Neuronal stem cell (in vitro differentiated cells): ENCODE measurements around the gene SDHB.

Experiments used
- DNase-seq: peaks from one replicate; pipeline ENCODE4 v3.0.0-alpha.2; 2013; ENCODE audit warnings: low spot score
- H2AFZ ChIP-seq: one replicate; pipeline ENCODE4 v1.6.1; 2013; ENCODE audit warnings: mild to moderate bottlenecking, low read length, inconsistent platforms
- H2AK5ac ChIP-seq: 2 replicates; pipeline ENCODE4 v1.6.1; 2013; ENCODE audit warnings: low read depth, mild to moderate bottlenecking, inconsistent platforms, low read length, moderate library complexity, mixed read lengths
- H2BK120ac ChIP-seq: 2 replicates; pipeline ENCODE4 v1.6.1; 2013; ENCODE audit warnings: low read depth, mild to moderate bottlenecking, inconsistent platforms, low read length, moderate library complexity, mixed read lengths
- H2BK12ac ChIP-seq: one replicate; pipeline ENCODE4 v1.6.1; 2013; ENCODE audit warnings: low read length, inconsistent platforms
- H2BK15ac ChIP-seq: 2 replicates; pipeline ENCODE4 v1.6.1; 2013; ENCODE audit warnings: mild to moderate bottlenecking, low read length, inconsistent platforms, mixed read lengths
- H2BK5ac ChIP-seq: one replicate; pipeline ENCODE4 v1.6.1; 2013; ENCODE audit warnings: inconsistent platforms, mild to moderate bottlenecking, low read length, moderate library complexity
- H3K14ac ChIP-seq: one replicate; pipeline ENCODE4 v1.6.1; 2013; ENCODE audit warnings: low read length, inconsistent platforms
- H3K18ac ChIP-seq: 2 replicates; pipeline ENCODE4 v1.6.1; 2013; ENCODE audit warnings: low read length, inconsistent platforms
- H3K23ac ChIP-seq: 2 replicates; pipeline ENCODE4 v1.6.1; 2013; ENCODE audit warnings: low read depth, mild to moderate bottlenecking, mixed read lengths, low read length, inconsistent platforms; ENCODE audit not compliant: poor library complexity
- H3K27ac ChIP-seq: replicated peaks from 3 replicates; pipeline ENCODE4 v1.5.1; 2013; ENCODE audit warnings: low read length, inconsistent platforms
- H3K27me3 ChIP-seq, 3 experiments: 2 replicates each; pipeline ENCODE4 v1.6.1; 2013; ENCODE audit warnings: low read length in 3 of 3, mild to moderate bottlenecking in 2 of 3, inconsistent platforms in 1 of 3, low read depth in 1 of 3, mixed read lengths in 1 of 3, moderate library complexity in 1 of 3; ENCODE audit not compliant: control insufficient read depth in 3 of 3, insufficient read depth in 3 of 3
- H3K36me3 ChIP-seq, 2 donors: replicated peaks in 1 of 2; 2 replicates each; pipeline ENCODE4 v1.6.1; 2013; ENCODE audit warnings: low read length in 2 of 2; ENCODE audit not compliant: control insufficient read depth in 2 of 2, insufficient read depth in 2 of 2
- H3K4ac ChIP-seq: 2 replicates; pipeline ENCODE4 v1.6.1; 2013; ENCODE audit warnings: inconsistent platforms, mild to moderate bottlenecking, low read length, moderate library complexity
- H3K4me1 ChIP-seq, 2 donors: 1 replicate in 1 of 2; 2 replicates in 1 of 2; pipeline ENCODE4 v1.6.1; 2013; ENCODE audit warnings: low read length in 2 of 2, low read depth in 1 of 2; ENCODE audit not compliant: control insufficient read depth in 2 of 2, insufficient read depth in 1 of 2
- H3K4me2 ChIP-seq: one replicate; pipeline ENCODE4 v1.6.1; 2013; ENCODE audit warnings: mild to moderate bottlenecking, low read length, inconsistent platforms; ENCODE audit not compliant: insufficient read depth, poor library complexity, severe bottlenecking
- H3K4me3 ChIP-seq, 2 donors: 2 replicates each; pipeline ENCODE4 v1.5.1; 2013; ENCODE audit warnings: low read length in 2 of 2, mild to moderate bottlenecking in 2 of 2, inconsistent platforms in 1 of 2, moderate library complexity in 1 of 2
- H3K79me1 ChIP-seq: one replicate; pipeline ENCODE4 v1.6.1; 2013; ENCODE audit warnings: low read depth, mild to moderate bottlenecking, inconsistent platforms, low read length, moderate library complexity
- H3K9ac ChIP-seq: one replicate; pipeline ENCODE4 v1.6.1; 2013; ENCODE audit warnings: mild to moderate bottlenecking, low read depth, low read length, inconsistent platforms; ENCODE audit not compliant: poor library complexity
- H3K9me3 ChIP-seq, 2 donors: replicated peaks in 1 of 2; 2 replicates each; pipeline versions ENCODE3 to v1.6.1; 2013; ENCODE audit warnings: low read length in 2 of 2, mild to moderate bottlenecking in 2 of 2, inconsistent platforms in 1 of 2, low read depth in 1 of 2, mixed read lengths in 1 of 2, moderate library complexity in 1 of 2; ENCODE audit not compliant: control insufficient read depth in 2 of 2, insufficient read depth in 1 of 2
- H4K8ac ChIP-seq: one replicate; pipeline ENCODE4 v1.6.1; 2013; ENCODE audit warnings: low read depth, mild to moderate bottlenecking, inconsistent platforms, low read length, moderate library complexity
- H4K91ac ChIP-seq: one replicate; pipeline ENCODE4 v1.6.1; 2013; ENCODE audit warnings: low read length, low read depth, mild to moderate bottlenecking, inconsistent platforms; ENCODE audit not compliant: poor library complexity
- WGBS, 2 donors: extraction: QIAGEN DNeasy Blood & Tissue Kit; methylation state at CpG; one replicate each; pipeline ENCODE4 v1.1.7; 2013; ENCODE audit warnings: missing lambda C conversion rate in 2 of 2, mixed read lengths in 1 of 2; ENCODE audit not compliant: insufficient read length in 2 of 2, insufficient replicate concordance in 1 of 2; ENCODE audit errors: extremely low coverage in 2 of 2; 5-methylcytosine and 5-hydroxymethylcytosine counted together

SDHB gene

DNA sequence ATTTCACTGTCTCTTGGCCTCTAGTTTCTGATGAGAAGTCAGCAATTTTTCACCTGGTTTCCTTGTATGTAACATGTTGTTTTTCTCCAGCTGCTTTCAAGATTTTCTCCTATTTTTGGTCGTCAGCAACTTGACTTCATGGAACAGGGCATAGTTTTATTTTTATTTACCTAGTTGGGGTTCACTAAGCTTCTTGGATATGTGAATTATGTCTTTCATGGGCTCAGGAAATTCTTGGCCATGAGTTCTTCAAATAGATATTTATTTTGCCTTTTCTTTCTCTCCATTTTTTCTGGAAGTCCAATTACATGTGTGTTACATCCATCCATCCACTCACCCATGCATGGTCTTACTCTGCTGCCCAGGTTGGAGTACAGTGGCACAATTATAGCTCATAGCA, 13.7 kb downstream of the SDHB start:
- no peak overlapping the region for H2AK5ac ChIP-seq
- no peak overlapping the region for H2BK15ac ChIP-seq
- DNase-seq, result no peak
- H3K9me3 ChIP-seq, result no peaks in the 10 kb centered on the region
- H3K79me1 ChIP-seq, result peaks cover under 1% of the 10 kb centered on the region
- H2BK120ac ChIP-seq, result no peak overlapping the region
- no peak overlapping the region for H3K4me2 ChIP-seq
- no peak overlapping the region for H3K9ac ChIP-seq
- no peak overlapping the region for H4K8ac ChIP-seq
- H3K23ac ChIP-seq, result no peak overlapping the region
- peaks cover 10 to 74% of the 10 kb centered on the region in 2 donors for H3K36me3 ChIP-seq
- H4K91ac ChIP-seq, result no peak overlapping the region
- no peak overlapping the region for H3K4ac ChIP-seq
- H3K27ac ChIP-seq, result no peak overlapping the region
- H3K18ac ChIP-seq, result no peak overlapping the region
- no peak overlapping the region for H2AFZ ChIP-seq
- H3K27me3 ChIP-seq, result no peaks in the 10 kb centered on the region
- no peak overlapping the region for H2BK12ac ChIP-seq
- no CpG with 5 or more reads among the region's 1 CpG for WGBS, 2 donors
- H3K4me1 ChIP-seq, result no peaks in the 10 kb centered on the region
- no peak overlapping the region for H2BK5ac ChIP-seq
- H3K4me3 ChIP-seq, result no peak overlapping the region
- no peak overlapping the region for H3K14ac ChIP-seq

DNA sequence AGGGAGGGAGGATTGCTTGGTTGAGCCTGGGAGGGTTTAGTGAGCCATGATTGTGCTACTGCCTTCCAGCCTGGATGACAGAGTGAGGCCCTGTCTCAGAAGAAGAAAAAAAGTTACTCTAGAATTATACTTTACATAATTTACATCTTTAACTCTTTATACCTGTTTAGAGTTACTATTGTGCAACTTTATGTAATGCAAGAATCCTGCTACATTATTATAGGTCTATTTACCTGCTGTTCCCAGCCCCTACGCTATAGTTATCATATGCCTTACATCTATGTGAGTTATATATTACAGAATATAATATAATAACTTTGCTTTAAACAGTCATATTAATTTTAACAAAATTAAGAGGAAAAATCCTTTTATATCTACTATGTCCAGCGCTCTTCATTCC, 14.3 kb downstream of the SDHB start:
- Histone ChIP-seq H3K4me3 (no peak overlapping the region), H3K4me2 (no peak overlapping the region), H4K8ac (no peak overlapping the region), H3K9me3 (no peaks in the 10 kb centered on the region), H2BK15ac (no peak overlapping the region), H2BK120ac (no peak overlapping the region), H2BK5ac (no peak overlapping the region), H2BK12ac (no peak overlapping the region), H3K9ac (no peak overlapping the region), H3K4ac (no peak overlapping the region), H3K27me3 (no peaks in the 10 kb centered on the region), H4K91ac (no peak overlapping the region), H3K23ac (no peak overlapping the region), H3K27ac (no peak overlapping the region), H3K79me1 (no peaks in the 10 kb centered on the region), H3K4me1 (no peaks in the 10 kb centered on the region), H3K36me3 (peaks cover 9 to 75% of the 10 kb centered on the region in 2 donors), H3K18ac (no peak overlapping the region), H2AFZ (no peak overlapping the region), H2AK5ac (no peak overlapping the region), H3K14ac (no peak overlapping the region)
- WGBS, 2 donors, result no CpG with 5 or more reads among the region's 2 CpGs
- DNase-seq, result no peak

- Histone ChIP-seq H3K4me2 (no peak overlapping the region), H3K14ac (no peak overlapping the region), H2BK12ac (no peak overlapping the region), H3K27me3 (no peaks in the 10 kb centered on the region), H3K23ac (no peak overlapping the region), H4K8ac (no peak overlapping the region), H2BK5ac (no peak overlapping the region), H3K36me3 (peaks cover 15 to 57% of the 10 kb centered on the region in 2 donors), H3K79me1 (no peaks in the 10 kb centered on the region), H2AFZ (no peak overlapping the region), H3K4me3 (no peak overlapping the region), H2AK5ac (no peak overlapping the region), H3K18ac (no peak overlapping the region), H3K9me3 (no peaks in the 10 kb centered on the region), H4K91ac (no peak overlapping the region), H3K4me1 (no peaks in the 10 kb centered on the region), H3K4ac (no peak overlapping the region), H2BK120ac (no peak overlapping the region), H3K27ac (no peak overlapping the region), H3K9ac (no peak overlapping the region), H2BK15ac (no peak overlapping the region)
- no CpG with 5 or more reads among the region's 4 CpGs for WGBS, 2 donors
- no peak for DNase-seq
Observed at GRCh38 chr1:17033481-17033880, 20.4 kb downstream of the SDHB start.

- H4K91ac ChIP-seq, result no peak overlapping the region
Observed at GRCh38 chr1:17032741-17033140, 21.1 kb downstream of the SDHB start.

More at GRCh38 chr1:17032741-17033140, 21.1 kb downstream of the SDHB start:
- Histone ChIP-seq H3K27ac (no peak overlapping the region), H3K79me1 (no peaks in the 10 kb centered on the region), H2BK120ac (no peak overlapping the region), H3K4ac (no peak overlapping the region), H3K18ac (no peak overlapping the region), H2BK15ac (no peak overlapping the region), H3K23ac (no peak overlapping the region), H3K9me3 (no peaks in the 10 kb centered on the region), H3K27me3 (no peaks in the 10 kb centered on the region), H3K14ac (no peak overlapping the region), H2BK5ac (no peak overlapping the region), H3K4me1 (no peaks in the 10 kb centered on the region), H3K4me3 (no peak overlapping the region), H3K36me3 (peaks cover 18 to 59% of the 10 kb centered on the region in 2 donors), H2AK5ac (no peak overlapping the region), H3K9ac (no peak overlapping the region), H4K8ac (no peak overlapping the region), H2AFZ (no peak overlapping the region), H3K4me2 (no peak overlapping the region), H2BK12ac (no peak overlapping the region)
- DNase-seq, result no peak
- no CpG with 5 or more reads among the region's 3 CpGs for WGBS, 2 donors
